ENCODE results near the gene LRRC7. TPM values are rescaled to one million over a fixed set of nuclear protein-coding genes. Genes with fewer than 3 reads are reported as not detected.

The LRRC7 gene
- total RNA-seq, 4 donors from 2014 or later = 11.1 to 21.3 (median 14.1) TPM

- 68 to 82% methylated on average over 2 of the region's 2 CpGs for WGBS, 2 donors
- no peaks in the 10 kb centered on the region for H3K4me1 ChIP-seq
- H3K27me3 ChIP-seq = no peaks in the 10 kb centered on the region
- no peak overlapping the region for H3K27ac ChIP-seq
- no peaks in the 10 kb centered on the region for H3K9me3 ChIP-seq
- H3K36me3 ChIP-seq = no peaks in the 10 kb centered on the region
- DNase-seq (ENCODE audit: low spot score in 2 of 2) = no peak
- TF ChIP-seq POLR2A (IDR thresholded peaks at IDR 0.05) (no peak), EP300 (IDR thresholded peaks at IDR 0.05) (no peak), CTCF (IDR thresholded peaks at IDR 0.05) (no peak)
- H3K4me3 ChIP-seq = no peak overlapping the region
These were observed 185.1 kb downstream of the LRRC7 start for GRCh38 chr1:69752831-69753230.

GRCh38 chr1:69754521-69754920, 186.8 kb downstream of the LRRC7 start:
- no peak for TF ChIP-seq CTCF (IDR thresholded peaks at IDR 0.05)
- no peak for TF ChIP-seq POLR2A (IDR thresholded peaks at IDR 0.05)
- TF ChIP-seq EP300 (IDR thresholded peaks at IDR 0.05) = no peak
- Histone ChIP-seq H3K27me3 (no peaks in the 10 kb centered on the region), H3K36me3 (no peaks in the 10 kb centered on the region), H3K9me3 (no peaks in the 10 kb centered on the region), H3K4me3 (no peak overlapping the region), H3K4me1 (no peaks in the 10 kb centered on the region), H3K27ac (no peak overlapping the region)
- DNase-seq (ENCODE audit: low spot score in 2 of 2) = no peak
- 84 to 90% methylated on average over 3 of the region's 3 CpGs for WGBS, 2 donors

- no peak overlapping the region for H3K4me3 ChIP-seq
- no peaks in the 10 kb centered on the region for H3K9me3 ChIP-seq
- WGBS, 2 donors = 27 to 61% methylated on average over 1 of the region's 1 CpG
- no peaks in the 10 kb centered on the region for H3K36me3 ChIP-seq
- H3K27me3 ChIP-seq = no peaks in the 10 kb centered on the region
- no peak overlapping the region for H3K27ac ChIP-seq
- TF ChIP-seq POLR2A (IDR thresholded peaks at IDR 0.05) (no peak), EP300 (IDR thresholded peaks at IDR 0.05) (no peak), CTCF (IDR thresholded peaks at IDR 0.05) (no peak)
- H3K4me1 ChIP-seq = no peaks in the 10 kb centered on the region
- no peak for DNase-seq (ENCODE audit: low spot score in 2 of 2)
These were observed 187.9 kb downstream of the LRRC7 start for GRCh38 chr1:69755647-69756046.

- 21 to 22% methylated on average over 2 of the region's 2 CpGs for WGBS, 2 donors
- no peaks in the 10 kb centered on the region for H3K27me3 ChIP-seq
- no peak for TF ChIP-seq CTCF (IDR thresholded peaks at IDR 0.05)
- no peak for TF ChIP-seq EP300 (IDR thresholded peaks at IDR 0.05)
These were observed 198.2 kb downstream of the LRRC7 start for GRCh38 chr1:69765951-69766350.

GRCh38 chr1:69766431-69767180, 198.9 kb downstream of the LRRC7 start:
- Histone ChIP-seq H3K27me3 (no peaks in the 10 kb centered on the region), H3K27ac (no peak overlapping the region), H3K4me3 (no peak overlapping the region), H3K36me3 (no peaks in the 10 kb centered on the region), H3K4me1 (no peaks in the 10 kb centered on the region), H3K9me3 (no peaks in the 10 kb centered on the region)
- no peak for TF ChIP-seq EP300 (IDR thresholded peaks at IDR 0.05)
- no peak for TF ChIP-seq POLR2A (IDR thresholded peaks at IDR 0.05)
- no peak for TF ChIP-seq CTCF (IDR thresholded peaks at IDR 0.05)
- WGBS, 2 donors = 81 to 84% methylated on average over 7 of the region's 7 CpGs
- DNase-seq (ENCODE audit: low spot score in 2 of 2) = no peak

More at GRCh38 chr1:69765951-69766350, 198.2 kb downstream of the LRRC7 start:
- no peak for DNase-seq (ENCODE audit: low spot score in 2 of 2)
- Histone ChIP-seq H3K4me3 (no peak overlapping the region), H3K27ac (no peak overlapping the region), H3K4me1 (no peaks in the 10 kb centered on the region), H3K36me3 (no peaks in the 10 kb centered on the region), H3K9me3 (no peaks in the 10 kb centered on the region)
